ENCODE measurements around the gene PAK1. TPM values are rescaled to one million over a fixed set of nuclear protein-coding genes. Genes with fewer than 3 reads are reported as not detected.

PAK1 gene
- total RNA-seq, 2 donors from 2014 or later: 12.5 to 15.2 TPM

GRCh38 chr11:77423624-77424023 is 50.3 kb downstream of the PAK1 start:
- Histone ChIP-seq H3K36me3 (no peaks in the 10 kb centered on the region), H3K4me3 (no peak overlapping the region), H3K27ac (no peak overlapping the region), H3K4me1 (no peaks in the 10 kb centered on the region), H3K9me3 (no peaks in the 10 kb centered on the region), H3K27me3 (no peaks in the 10 kb centered on the region)
- no peak for DNase-seq (ENCODE audit: low spot score)
- TF ChIP-seq CTCF (IDR thresholded peaks at IDR 0.05): no peak

- Histone ChIP-seq H3K4me1 (no peaks in the 10 kb centered on the region), H3K4me3 (no peak overlapping the region), H3K36me3 (no peaks in the 10 kb centered on the region), H3K9me3 (no peaks in the 10 kb centered on the region), H3K27ac (no peak overlapping the region), H3K27me3 (no peaks in the 10 kb centered on the region)
- no peak for DNase-seq (ENCODE audit: low spot score)
- no peak for TF ChIP-seq CTCF (IDR thresholded peaks at IDR 0.05)
Observed at GRCh38 chr11:77422687-77423086, 51.2 kb downstream of the PAK1 start.

GRCh38 chr11:77421041-77421723 is 52.7 kb downstream of the PAK1 start:
- H3K36me3 ChIP-seq: no peaks in the 10 kb centered on the region
- no peak for DNase-seq (ENCODE audit: low spot score)
- no peaks in the 10 kb centered on the region for H3K4me1 ChIP-seq
- H3K9me3 ChIP-seq: no peaks in the 10 kb centered on the region
- no peak overlapping the region for H3K27ac ChIP-seq
- H3K27me3 ChIP-seq: no peaks in the 10 kb centered on the region
- no peak for TF ChIP-seq CTCF (IDR thresholded peaks at IDR 0.05)
- H3K4me3 ChIP-seq: no peak overlapping the region

- no peak for TF ChIP-seq CTCF (IDR thresholded peaks at IDR 0.05)
- Histone ChIP-seq H3K9me3 (no peaks in the 10 kb centered on the region), H3K27me3 (no peaks in the 10 kb centered on the region), H3K4me3 (no peak overlapping the region), H3K27ac (no peak overlapping the region), H3K4me1 (no peaks in the 10 kb centered on the region), H3K36me3 (no peaks in the 10 kb centered on the region)
- no peak for DNase-seq (ENCODE audit: low spot score)
Observed at GRCh38 chr11:77418971-77419597, 54.8 kb downstream of the PAK1 start.

GRCh38 chr11:77418155-77418970 is 55.5 kb downstream of the PAK1 start:
- DNase-seq (ENCODE audit: low spot score): no peak
- H3K4me3 ChIP-seq: no peak overlapping the region
- TF ChIP-seq CTCF (IDR thresholded peaks at IDR 0.05): no peak
- H3K27me3 ChIP-seq: no peaks in the 10 kb centered on the region
- no peak overlapping the region for H3K27ac ChIP-seq
- H3K4me1 ChIP-seq: no peaks in the 10 kb centered on the region
- H3K9me3 ChIP-seq: no peaks in the 10 kb centered on the region
- no peaks in the 10 kb centered on the region for H3K36me3 ChIP-seq

Data from right atrium auricular region (tissue), 2 donors.